HTERT RPE-1 (cell line): ENCODE data around the gene CFAP54.
"Not testable (repeated sequence)": the region's sequence is repeated elsewhere in the genome, so short reads cannot be mapped to it uniquely, and the experiment has no call there.

Experiments
- in situ Hi-C: fragments of 300-500 bp; cut with MboI; formaldehyde crosslinking; loops from 4 replicates; pipeline ENCODE4 v1.14.3; 2020; ENCODE audit warnings: low sequenced_read_pairs

CFAP54 gene

GRCh38 chr12:96623155-96623554 is 133.8 kb downstream of the CFAP54 start:
- in situ Hi-C loops = no loop called here

- in situ Hi-C loops = no loop called here
Observed at GRCh38 chr12:96623656-96624217, 134.4 kb downstream of the CFAP54 start.

DNA sequence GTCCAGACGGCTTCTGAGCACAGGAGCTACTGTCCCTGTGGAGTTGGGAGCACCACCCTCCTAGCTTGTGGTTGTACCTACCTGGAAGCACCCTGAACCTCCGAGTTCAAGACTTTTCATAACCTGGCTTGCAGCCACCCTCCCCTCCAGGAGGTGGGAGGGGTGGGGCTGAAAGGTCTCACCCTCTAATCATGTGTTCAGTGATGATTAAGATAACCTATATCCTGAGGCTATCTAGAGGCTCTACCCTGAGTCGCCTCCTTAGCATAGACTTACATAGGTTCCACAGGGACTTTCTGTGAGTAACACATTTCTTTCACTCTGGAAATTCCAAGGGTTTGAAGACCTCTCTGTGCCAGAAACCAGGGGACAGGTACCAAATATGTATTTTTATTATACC is 146.5 kb downstream of the CFAP54 start:
- in situ Hi-C loops = no loop called here

GRCh38 chr12:96636895-96637294 is 147.5 kb downstream of the CFAP54 start:
- in situ Hi-C loops = no loop called here

DNA sequence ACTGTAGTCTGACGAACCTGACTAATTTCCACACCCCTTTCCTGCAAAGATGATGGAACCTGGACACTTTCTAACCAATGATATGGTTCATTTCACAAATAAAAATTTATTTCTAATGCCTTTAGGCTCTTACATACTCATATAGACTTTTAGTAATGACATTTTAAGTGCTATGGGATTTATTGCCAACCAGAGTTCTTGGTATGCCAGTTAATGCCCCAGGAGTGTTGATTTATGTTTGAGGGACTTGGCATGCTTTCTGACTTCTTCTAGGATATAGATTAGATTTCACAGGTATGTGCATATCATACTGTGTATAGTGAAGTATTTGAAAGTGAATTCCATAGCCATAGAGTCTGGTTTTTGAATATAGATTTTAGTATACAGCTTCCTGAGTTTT is 159.5 kb downstream of the CFAP54 start:
- in situ Hi-C loops = no loop called here

- in situ Hi-C loops = no loop called here
Observed at GRCh38 chr12:96652870-96653269, 163.5 kb downstream of the CFAP54 start.

DNA sequence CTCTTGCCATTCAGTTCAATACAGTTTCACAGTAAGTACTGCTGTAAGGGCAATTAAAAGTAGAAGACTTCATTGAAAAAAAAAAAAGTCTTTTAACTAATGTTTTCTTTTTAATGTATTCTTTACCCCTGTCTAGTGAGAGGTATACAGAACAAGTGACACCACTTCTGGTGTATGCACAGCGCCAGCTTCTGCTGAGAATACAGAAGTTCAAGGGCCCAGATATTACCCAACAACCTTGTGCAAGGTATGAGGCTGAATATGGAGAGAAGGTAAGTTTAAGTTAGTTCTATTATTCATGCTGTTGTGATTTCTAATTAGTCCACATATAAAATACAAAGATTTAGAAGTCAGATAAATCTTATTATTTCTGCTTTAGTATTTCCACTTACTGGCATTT is 168.7 kb downstream of the CFAP54 start:
- in situ Hi-C loops = no loop called here

DNA sequence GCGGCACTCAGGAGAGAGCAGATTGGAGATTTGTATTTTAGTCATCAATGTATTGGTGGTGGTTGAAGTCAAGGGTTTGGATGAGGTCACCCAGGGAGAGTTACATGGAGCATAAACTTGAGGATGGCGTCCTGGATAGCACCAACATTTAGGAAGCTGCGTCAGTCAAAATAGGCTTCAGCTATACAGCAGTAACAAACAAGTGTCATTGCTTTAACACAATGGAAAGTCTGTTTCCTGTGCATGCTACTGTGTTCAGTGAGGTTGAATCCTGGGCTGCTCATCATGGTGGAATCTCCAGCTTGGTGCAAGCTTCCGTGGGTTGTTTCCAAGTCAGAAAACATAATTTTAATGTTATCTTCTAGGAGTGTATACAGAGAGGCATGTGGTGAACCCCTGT is 180.4 kb downstream of the CFAP54 start:
- in situ Hi-C loops = no loop called here

DNA sequence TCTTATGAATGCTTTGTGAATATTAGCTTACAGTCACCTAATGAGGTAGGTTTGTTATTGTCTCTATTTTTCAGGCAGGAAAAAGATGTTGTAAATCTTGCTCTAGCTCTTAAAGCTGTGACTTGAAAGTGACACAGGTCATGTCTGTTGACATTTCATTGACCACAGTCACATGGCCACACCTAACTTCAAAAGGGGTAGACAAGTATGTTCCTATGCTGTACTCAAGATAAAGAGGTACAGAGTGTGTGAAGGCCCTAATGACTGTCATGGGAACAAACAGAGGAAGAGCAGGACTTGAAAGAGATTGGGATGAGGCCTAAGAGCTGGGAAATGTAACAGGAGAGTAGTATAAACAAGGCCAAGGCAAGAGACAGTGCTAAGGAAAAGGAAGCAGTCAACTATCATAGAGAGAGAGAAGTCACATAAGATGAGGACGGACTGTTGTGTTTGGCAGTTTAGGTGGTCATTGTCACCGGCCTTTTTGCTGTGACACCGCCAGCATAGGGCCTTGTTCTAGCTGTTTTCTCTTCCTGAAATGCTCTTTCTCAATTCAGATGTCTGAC is 181.0 kb downstream of the CFAP54 start:
- in situ Hi-C loops = no loop called here

- in situ Hi-C loops = not testable (repeated sequence)
Observed at GRCh38 chr12:96675519-96675918, 186.1 kb downstream of the CFAP54 start.

GRCh38 chr12:96677363-96677762 is 188.0 kb downstream of the CFAP54 start:
- in situ Hi-C loops = no loop called here

DNA sequence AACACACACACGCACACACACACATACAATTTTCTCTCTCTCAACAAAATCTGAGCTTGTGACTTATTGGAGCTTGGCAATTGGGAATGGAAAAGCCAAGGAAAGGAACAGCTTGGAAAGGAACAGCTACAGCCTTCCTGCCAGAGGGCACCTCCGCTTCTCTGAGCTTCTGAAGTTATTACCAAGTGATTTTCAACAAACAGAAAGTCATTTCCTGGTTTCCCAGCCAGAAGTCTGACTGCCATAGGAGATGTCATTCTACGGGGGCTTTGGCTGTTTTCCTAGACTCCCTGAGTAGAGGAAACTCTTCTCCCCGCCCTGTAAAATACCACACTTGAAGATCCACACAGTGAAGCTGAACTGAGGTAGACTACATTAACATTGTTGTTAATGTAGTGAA is 198.3 kb downstream of the CFAP54 start:
- in situ Hi-C loops = no loop called here

DNA sequence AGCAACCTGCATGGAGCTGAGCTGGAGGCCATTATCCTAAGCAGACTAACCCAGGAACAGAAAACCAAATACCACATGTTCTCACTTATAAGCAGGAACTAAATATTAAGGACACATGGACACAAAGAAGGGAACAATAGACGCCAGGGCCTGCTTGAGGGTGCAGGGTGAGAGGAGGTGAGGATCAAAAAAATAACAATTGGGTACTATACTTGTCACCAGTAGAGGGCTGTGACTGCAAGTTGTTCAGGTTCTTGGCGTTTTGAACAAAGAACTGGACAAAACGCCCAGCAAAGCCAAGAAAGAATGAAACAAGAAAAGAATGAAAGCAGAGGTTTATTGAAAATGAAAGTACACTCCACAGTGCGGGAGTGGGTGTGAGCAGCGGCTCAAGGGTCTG is 209.1 kb downstream of the CFAP54 start:
- in situ Hi-C loops = no loop called here

DNA sequence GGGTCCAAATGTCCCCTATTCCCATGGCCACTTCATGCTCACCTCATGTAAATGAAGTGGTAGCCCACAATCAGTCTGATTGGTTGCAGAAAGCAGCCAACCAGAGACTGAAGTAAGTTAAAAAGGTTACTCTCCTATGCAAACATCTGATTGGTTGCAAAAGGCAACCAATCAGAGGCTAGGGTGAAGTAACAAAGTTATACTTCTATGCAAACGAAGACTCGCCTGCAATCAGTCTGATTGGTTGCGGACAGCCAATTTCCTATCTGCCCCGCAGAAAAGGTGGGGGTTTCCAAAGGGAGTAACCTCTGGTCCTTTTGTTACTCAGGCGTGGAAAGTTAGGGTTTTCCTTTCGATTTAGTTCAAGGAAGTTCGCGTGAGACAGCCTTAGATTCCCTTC is 209.6 kb downstream of the CFAP54 start:
- in situ Hi-C loops = no loop called here

DNA sequence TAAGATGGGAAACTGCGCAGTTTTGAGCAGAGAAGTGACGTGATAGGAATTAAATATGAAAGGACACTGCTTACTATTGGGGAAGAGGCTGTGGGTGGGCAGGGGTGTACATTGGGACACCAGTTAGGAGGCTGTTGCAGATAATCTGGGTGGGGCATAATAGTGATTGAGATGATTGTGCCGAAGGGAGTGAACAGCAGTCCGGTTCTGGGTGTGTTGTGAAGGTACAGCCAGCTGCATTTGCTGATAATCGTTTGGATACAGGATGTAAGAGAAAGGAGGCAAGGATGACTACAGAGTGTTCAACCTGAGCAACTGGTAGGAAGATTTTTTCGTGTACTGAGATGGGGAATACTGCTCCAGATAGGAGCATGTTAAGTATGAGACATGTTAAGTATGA is 212.5 kb downstream of the CFAP54 start:
- in situ Hi-C loops = no loop called here

DNA sequence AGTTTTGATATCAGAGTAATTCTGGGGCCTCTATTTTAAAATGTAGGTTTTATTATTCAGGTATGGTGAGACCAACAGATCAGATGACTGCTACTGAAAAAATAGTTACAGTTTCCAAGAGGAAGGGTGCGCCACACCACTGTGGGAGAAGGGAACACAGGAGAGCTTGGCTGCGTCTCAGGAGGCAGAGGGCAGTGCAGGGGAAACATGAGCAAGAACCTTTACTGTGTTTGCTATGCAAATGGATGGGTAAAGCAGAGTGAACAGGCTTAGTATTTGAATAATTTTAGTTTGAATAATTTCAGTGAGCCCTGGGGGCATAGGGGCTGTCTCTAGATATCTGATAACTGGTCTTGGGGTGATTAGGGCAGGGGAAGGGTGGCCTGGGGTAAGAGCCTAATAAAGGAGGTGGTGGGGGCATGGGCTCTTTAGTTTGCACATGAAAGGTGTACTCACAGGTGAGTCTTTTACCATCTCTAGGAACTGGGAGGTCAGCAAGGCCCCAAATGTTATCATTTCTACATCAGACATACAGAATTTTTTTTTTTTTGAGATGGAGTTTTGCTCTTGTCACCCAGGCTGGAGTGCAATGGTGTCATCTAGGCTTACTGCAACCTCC is 220.9 kb downstream of the CFAP54 start:
- in situ Hi-C loops = no loop called here

GRCh38 chr12:96711364-96711763 is 222.0 kb downstream of the CFAP54 start:
- in situ Hi-C loops = no loop called here

DNA sequence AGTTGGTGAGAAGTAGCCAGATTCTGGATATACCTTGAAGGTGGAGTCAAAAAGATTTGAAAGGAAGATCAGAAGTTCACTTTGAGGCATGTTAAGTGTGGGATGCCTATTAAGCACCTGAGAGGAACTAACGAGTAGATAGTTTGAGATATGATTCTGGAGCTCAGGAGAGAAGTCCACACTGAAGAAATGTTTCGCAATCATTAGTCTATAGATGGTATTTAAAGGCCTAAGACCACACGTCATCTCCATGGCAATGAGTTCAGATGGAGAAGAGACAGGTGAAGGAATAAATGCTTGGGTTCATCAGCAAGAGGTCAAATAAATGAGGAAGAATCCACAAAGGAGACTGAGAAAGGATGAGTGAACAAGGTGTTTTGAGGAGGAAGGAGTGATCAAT is 224.8 kb downstream of the CFAP54 start:
- in situ Hi-C loops = no loop called here

DNA sequence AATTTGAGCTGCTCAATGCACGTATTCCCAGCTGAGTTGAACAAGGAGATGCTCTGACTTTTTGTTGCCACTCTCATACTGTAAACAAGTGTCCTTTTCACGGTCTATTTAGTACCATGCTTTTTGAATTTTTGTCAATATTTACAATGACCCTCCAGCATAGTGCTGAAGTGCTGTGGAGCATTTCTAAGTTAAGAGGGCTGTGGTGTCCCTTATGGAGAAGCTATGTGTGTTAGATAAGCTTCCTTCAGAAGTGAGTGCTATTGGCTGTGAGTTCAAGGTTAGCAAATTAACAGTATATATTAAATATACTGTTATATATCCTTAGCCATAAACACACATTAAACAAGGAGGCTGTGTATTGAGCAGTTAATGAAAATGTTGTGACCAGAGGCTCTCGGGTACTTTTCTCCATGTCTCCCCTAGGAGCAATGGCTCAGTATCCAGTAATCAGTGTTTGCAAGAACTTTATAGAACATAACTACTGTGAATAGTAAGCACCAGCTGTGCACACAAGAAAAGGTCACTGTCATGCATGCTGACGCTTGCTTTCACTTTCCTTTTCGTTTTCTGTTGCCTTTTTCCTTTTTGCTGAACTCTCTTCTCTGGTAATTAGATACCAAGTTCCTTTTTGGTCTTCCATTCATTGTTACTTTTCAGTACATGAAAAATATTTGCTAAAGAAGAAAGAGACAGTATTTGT is 230.4 kb downstream of the CFAP54 start:
- in situ Hi-C loops = no loop called here

GRCh38 chr12:96720363-96720705 is 231.0 kb downstream of the CFAP54 start:
- in situ Hi-C loops = no loop called here

GRCh38 chr12:96729466-96729865 is 240.1 kb downstream of the CFAP54 start:
- in situ Hi-C loops = not testable (repeated sequence)

GRCh38 chr12:96729886-96730285 is 240.5 kb downstream of the CFAP54 start:
- in situ Hi-C loops = no loop called here
